ENCODE results near the gene PTRH2.

GRCh38 chr17:59699218-59699617 is 8.0 kb downstream of the PTRH2 start:
- TF ChIP-seq SP1 (IDR thresholded peaks at IDR 0.05): no peak
- no peak for TF ChIP-seq ELF4 (IDR thresholded peaks at IDR 0.05)
- no peak for TF ChIP-seq ZNF384 (IDR thresholded peaks at IDR 0.05)
- no peak for TF ChIP-seq BHLHE40 (IDR thresholded peaks at IDR 0.05; ENCODE audit: borderline replicate concordance)
- TF ChIP-seq, protein P1, sequence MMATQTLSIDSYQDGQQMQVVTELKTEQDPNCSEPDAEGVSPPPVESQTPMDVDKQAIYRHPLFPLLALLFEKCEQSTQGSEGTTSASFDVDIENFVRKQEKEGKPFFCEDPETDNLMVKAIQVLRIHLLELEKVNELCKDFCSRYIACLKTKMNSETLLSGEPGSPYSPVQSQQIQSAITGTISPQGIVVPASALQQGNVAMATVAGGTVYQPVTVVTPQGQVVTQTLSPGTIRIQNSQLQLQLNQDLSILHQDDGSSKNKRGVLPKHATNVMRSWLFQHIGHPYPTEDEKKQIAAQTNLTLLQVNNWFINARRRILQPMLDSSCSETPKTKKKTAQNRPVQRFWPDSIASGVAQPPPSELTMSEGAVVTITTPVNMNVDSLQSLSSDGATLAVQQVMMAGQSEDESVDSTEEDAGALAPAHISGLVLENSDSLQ (IDR thresholded peaks at IDR 0.05): no peak
- TF ChIP-seq CTBP1 (IDR thresholded peaks at IDR 0.05; ENCODE audit: borderline replicate concordance): no peak
- TF ChIP-seq FOXA1 (IDR thresholded peaks at IDR 0.05): no peak
- no peak for TF ChIP-seq FOXM1 (IDR thresholded peaks at IDR 0.05; ENCODE audit: borderline replicate concordance)
- TF ChIP-seq LEF1 (IDR thresholded peaks at IDR 0.05; ENCODE audit: borderline replicate concordance): no peak
- no peak for TF ChIP-seq FOXK2 (IDR thresholded peaks at IDR 0.05)
